GM23338 (cell line): ENCODE measurements around the gene LGALS12.

Source experiments
- EZH2 ChIP-seq: fragments of 200-600 bp; sonication (generic); IDR thresholded peaks from one replicate; pipeline ENCODE4 v1.8.0; 2017; ENCODE audit warnings: antibody characterized with exemption, mild to moderate bottlenecking, low read depth; ENCODE audit not compliant: unreplicated experiment
- EZH2phosphoT487 ChIP-seq: fragments of 200-600 bp; sonication (generic); IDR thresholded peaks from one replicate; pipeline ENCODE4 v1.8.1; 2018; ENCODE audit warnings: antibody characterized with exemption; ENCODE audit not compliant: unreplicated experiment
- POLR2AphosphoS5 ChIP-seq: IDR thresholded peaks from 2 replicates; pipeline ENCODE4 v1.6.1; 2016; ENCODE audit warnings: antibody characterized with exemption, low read depth
- REST ChIP-seq: IDR thresholded peaks from one replicate; pipeline ENCODE4 v1.6.1; 2018; ENCODE audit warnings: antibody characterized with exemption; ENCODE audit not compliant: unreplicated experiment
- TF ChIP-seq, protein P1 (sequence below), 2 experiments: fragments of 200-600 bp in 1 of 2; sonication (generic) in 1 of 2; conservative IDR thresholded peaks; 2 replicates each; pipeline versions ENCODE4 v1.5.1 to v1.6.1; 2016 to 2017; ENCODE audit warnings: antibody characterized with exemption in 2 of 2, low read depth in 2 of 2, mild to moderate bottlenecking in 2 of 2, moderate library complexity in 1 of 2

GRCh38 chr11:63503492-63503891 is 2.4 kb upstream of the LGALS12 start:
- TF ChIP-seq REST (no peak), EZH2 (no peak), POLR2AphosphoS5 (no peak), EZH2phosphoT487 (no peak)
- TF ChIP-seq, protein P1, sequence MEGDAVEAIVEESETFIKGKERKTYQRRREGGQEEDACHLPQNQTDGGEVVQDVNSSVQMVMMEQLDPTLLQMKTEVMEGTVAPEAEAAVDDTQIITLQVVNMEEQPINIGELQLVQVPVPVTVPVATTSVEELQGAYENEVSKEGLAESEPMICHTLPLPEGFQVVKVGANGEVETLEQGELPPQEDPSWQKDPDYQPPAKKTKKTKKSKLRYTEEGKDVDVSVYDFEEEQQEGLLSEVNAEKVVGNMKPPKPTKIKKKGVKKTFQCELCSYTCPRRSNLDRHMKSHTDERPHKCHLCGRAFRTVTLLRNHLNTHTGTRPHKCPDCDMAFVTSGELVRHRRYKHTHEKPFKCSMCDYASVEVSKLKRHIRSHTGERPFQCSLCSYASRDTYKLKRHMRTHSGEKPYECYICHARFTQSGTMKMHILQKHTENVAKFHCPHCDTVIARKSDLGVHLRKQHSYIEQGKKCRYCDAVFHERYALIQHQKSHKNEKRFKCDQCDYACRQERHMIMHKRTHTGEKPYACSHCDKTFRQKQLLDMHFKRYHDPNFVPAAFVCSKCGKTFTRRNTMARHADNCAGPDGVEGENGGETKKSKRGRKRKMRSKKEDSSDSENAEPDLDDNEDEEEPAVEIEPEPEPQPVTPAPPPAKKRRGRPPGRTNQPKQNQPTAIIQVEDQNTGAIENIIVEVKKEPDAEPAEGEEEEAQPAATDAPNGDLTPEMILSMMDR (conservative IDR thresholded peaks at IDR 0.05; ENCODE audit: low read depth in 2 of 2) = no peak
